Prostate gland (tissue), 2 donors: Measurements from ENCODE around the gene MUC5AC.

Source experiments
- CTCF ChIP-seq, 4 experiments: fragments of 200-600 bp in 2 of 4; fragments of 450-650 bp in 2 of 4; sonication (generic) in 2 of 4; IDR thresholded peaks; 1 replicate in 3 of 4; 2 replicates in 1 of 4; pipeline ENCODE4 v1.5.1; 2016 to 2019; ENCODE audit warnings: antibody characterized with exemption in 4 of 4, mild to moderate bottlenecking in 2 of 4, moderate library complexity in 2 of 4
- POLR2A ChIP-seq: fragments of 450-650 bp; IDR thresholded peaks from one replicate; pipeline ENCODE4 v1.6.1; 2016; ENCODE audit warnings: antibody characterized with exemption, mild to moderate bottlenecking
- POLR2AphosphoS5 ChIP-seq: sonication (generic); formaldehyde crosslinking; IDR thresholded peaks from one replicate; pipeline ENCODE4 v1.6.1; 2017; ENCODE audit warnings: antibody characterized with exemption

DNA sequence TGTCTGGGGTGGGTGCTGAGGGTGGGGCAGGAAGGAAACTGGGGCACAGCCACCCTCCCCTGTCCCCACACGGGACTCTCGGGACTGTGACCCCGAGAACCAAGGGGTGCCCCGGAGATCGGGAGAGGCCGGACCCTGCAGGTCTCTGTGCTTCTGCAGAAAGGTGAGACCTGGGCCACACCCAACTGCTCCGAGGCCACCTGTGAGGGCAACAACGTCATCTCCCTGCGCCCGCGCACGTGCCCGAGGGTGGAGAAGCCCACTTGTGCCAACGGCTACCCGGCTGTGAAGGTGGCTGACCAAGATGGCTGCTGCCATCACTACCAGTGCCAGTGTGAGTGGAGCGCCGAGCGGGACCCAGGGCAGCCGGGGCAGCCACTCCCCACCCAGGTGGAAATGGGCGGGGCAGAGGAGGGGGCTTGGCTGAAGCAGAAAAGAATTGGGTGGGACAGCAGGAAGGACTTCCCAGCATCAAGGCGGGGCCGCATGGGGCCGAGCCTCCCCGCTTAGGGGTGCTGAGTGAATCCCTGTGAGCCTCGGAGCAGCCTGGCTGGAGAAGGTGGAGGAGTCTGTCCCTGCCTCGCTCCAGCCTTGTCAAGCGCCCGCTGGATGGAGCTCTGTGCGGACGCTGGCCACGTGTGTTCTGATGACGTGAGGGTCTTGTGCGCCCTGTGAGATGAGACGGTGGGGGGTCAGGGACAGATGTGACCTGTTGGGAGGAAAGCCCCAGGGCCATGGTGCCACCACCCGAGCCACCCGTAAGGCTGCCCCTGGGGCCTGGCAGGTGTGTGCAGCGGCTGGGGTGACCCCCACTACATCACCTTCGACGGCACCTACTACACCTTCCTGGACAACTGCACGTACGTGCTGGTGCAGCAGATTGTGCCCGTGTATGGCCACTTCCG lies 35.8 kb downstream of the MUC5AC start:
- TF ChIP-seq POLR2AphosphoS5 (no peak), CTCF (IDR thresholded peaks at IDR 0.05) (no peak), POLR2A (no peak)
